ENCODE results near the gene MS4A4A.

Gene MS4A4A

GRCh38 chr11:60357771-60358170 lies 77.3 kb downstream of the MS4A4A start:
- no peak for DNase-seq
